Astrocyte (in vitro differentiated cells and primary cell): Measurements from ENCODE around the gene ACSF2. TPM values are rescaled to one million over a fixed set of nuclear protein-coding genes. Genes with fewer than 3 reads are reported as not detected.

Source experiments
- DNase-seq: peaks from one replicate; pipeline ENCODE4 v3.0.0-alpha.2; 2010; ENCODE audit warnings: low read depth
- FAIRE-seq: peaks from 2 replicates; lab custom pipeline; 2011; peaks lifted over from hg19 to GRCh38; lab: Jason Lieb, UNC
- H2AFZ ChIP-seq: 2 replicates; pipeline ENCODE4 v1.6.0; 2012; ENCODE audit warnings: low read depth, low read length, inconsistent platforms
- H3K27ac ChIP-seq: 2 replicates; pipeline ENCODE4 v1.5.1; 2011; ENCODE audit warnings: low read depth, low read length, inconsistent platforms
- H3K27me3 ChIP-seq: 2 replicates; pipeline ENCODE4 v1.6.0; 2011; ENCODE audit warnings: low read length, inconsistent platforms; ENCODE audit not compliant: insufficient read depth
- H3K36me3 ChIP-seq: 2 replicates; pipeline ENCODE4 v1.5.1; 2011; ENCODE audit warnings: low read length, inconsistent platforms; ENCODE audit not compliant: insufficient read depth
- H3K4me1 ChIP-seq: 2 replicates; pipeline ENCODE4 v1.5.1; 2011; ENCODE audit warnings: low read length, inconsistent platforms; ENCODE audit not compliant: insufficient read depth
- H3K4me2 ChIP-seq: 2 replicates; pipeline ENCODE4 v1.6.0; 2012; ENCODE audit warnings: low read length, inconsistent platforms
- H3K4me3 ChIP-seq: 2 replicates; pipeline ENCODE4 v1.5.1; 2011; ENCODE audit warnings: low read depth, mild to moderate bottlenecking, low read length, inconsistent platforms; ENCODE audit not compliant: insufficient read depth
- H3K79me2 ChIP-seq: 2 replicates; pipeline ENCODE4 v1.6.0; 2012; ENCODE audit warnings: mild to moderate bottlenecking, low read length, inconsistent platforms; ENCODE audit not compliant: insufficient read depth
- H3K9ac ChIP-seq: 2 replicates; pipeline ENCODE4 v1.6.0; 2012; ENCODE audit warnings: mild to moderate bottlenecking, low read length, inconsistent platforms
- H3K9me3 ChIP-seq: 2 replicates; pipeline ENCODE4 v1.5.1; 2012; ENCODE audit warnings: low read depth, mild to moderate bottlenecking, low read length, inconsistent platforms; ENCODE audit not compliant: insufficient read depth
- H4K20me1 ChIP-seq: 2 replicates; pipeline ENCODE4 v1.6.0; 2012; ENCODE audit warnings: low read length, inconsistent platforms; ENCODE audit not compliant: insufficient read depth
- H3K27ac Mint-ChIP-seq: one replicate; pipeline ENCODE4 v1.8.0; 2021; ENCODE audit warnings: mild to moderate bottlenecking, mixed read lengths; ENCODE audit not compliant: unreplicated experiment
- H3K27me3 Mint-ChIP-seq: one replicate; pipeline ENCODE4 v1.8.0; 2021; ENCODE audit warnings: low read depth, mixed read lengths; ENCODE audit not compliant: unreplicated experiment
- H3K36me3 Mint-ChIP-seq: one replicate; pipeline ENCODE4 v1.8.0; 2021; ENCODE audit warnings: low read depth, mixed read lengths; ENCODE audit not compliant: unreplicated experiment
- H3K4me1 Mint-ChIP-seq: one replicate; pipeline ENCODE4 v1.8.0; 2021; ENCODE audit warnings: low read depth, mixed read lengths; ENCODE audit not compliant: unreplicated experiment
- H3K4me3 Mint-ChIP-seq: one replicate; pipeline ENCODE4 v1.8.0; 2021; ENCODE audit warnings: mild to moderate bottlenecking, moderate library complexity, mixed read lengths; ENCODE audit not compliant: unreplicated experiment
- H3K9me3 Mint-ChIP-seq: one replicate; pipeline ENCODE4 v1.8.0; 2021; ENCODE audit warnings: mild to moderate bottlenecking, mixed read lengths; ENCODE audit not compliant: unreplicated experiment
- EZH2 ChIP-seq: IDR thresholded peaks from 2 replicates; pipeline ENCODE4 v1.6.1; 2012; ENCODE audit warnings: mild to moderate bottlenecking, low read length, inconsistent platforms; ENCODE audit not compliant: insufficient read depth
- total RNA-seq: library from RNA; stranded (reverse); gene quantifications from 2 replicates; pipeline ENCODE4 v1.2.1, GENCODE V29; 2021
- TF ChIP-seq, protein P1 (sequence below): IDR thresholded peaks from 2 replicates; pipeline ENCODE4 v1.5.1; 2011; ENCODE audit warnings: low read depth, mild to moderate bottlenecking, inconsistent platforms, low read length, moderate library complexity; ENCODE audit not compliant: insufficient read depth

Gene ACSF2
- total RNA-seq, 1 donor from 2014 or later, result 28.3 TPM

DNA sequence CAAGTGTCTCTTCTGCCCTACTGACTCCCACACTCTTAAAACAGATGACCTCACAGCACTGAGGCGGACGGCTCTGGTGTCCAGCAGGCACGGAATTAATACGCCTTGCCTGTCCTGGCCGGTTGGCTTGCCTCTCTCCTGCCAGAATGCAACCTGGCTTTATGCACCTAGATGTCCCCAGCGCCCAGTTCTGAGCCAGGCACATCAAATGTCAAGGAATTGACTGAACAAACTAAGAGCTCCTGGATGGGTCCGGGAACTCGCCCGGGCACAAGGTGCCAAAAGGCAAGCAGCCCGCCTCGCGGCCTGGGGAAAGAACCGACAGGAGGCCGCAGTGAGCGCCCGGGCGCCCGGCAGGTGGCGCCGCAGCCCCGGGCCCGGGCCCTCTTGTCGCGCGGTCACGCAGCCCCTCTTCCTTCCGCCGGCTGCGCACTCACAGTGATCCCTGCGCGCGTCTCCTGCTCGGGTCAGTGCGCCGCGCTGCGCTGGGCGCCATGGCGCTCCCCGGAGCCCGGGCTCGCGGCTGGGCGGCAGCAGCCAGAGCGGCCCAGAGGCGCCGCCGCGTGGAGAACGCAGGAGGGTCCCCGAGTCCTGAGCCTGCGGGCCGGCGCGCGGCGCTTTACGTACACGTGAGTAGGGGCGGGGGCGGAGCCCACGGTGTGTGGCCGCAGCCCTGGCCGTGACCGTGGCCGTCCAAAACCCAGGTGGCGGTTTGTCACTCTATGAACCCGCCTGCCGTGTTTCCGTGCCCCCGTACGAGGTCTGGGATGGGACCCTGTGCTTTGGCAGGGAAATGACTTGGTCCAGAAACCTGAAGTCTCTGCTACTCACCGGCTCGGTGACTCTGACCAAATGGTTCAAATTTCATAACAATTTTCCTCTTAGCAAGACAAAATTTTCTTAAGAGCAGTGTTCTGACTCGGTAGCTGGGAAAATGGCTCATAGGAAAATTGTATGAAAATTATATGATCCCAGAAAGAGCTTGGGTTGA, 52.7 kb downstream of the ACSF2 start, which contains the start of gene RSAD1:
TSS of gene RSAD1 (plus strand) at position 470 of the 991 bp plus-strand sequence. CDS start at position 495, 25 bp downstream.
- FAIRE-seq (no peak), DNase-seq (peak; percentile 78)
- peaks cover 1% of the 10 kb centered on the region for H3K9me3 Mint-ChIP-seq
- Histone ChIP-seq H2AFZ (peak within 1 kb of the TSS; percentile 83), H3K36me3 (peaks cover 7% of the 10 kb centered on the region), H3K9ac (peak within 1 kb of the TSS; percentile 82), H3K27ac (peak within 1 kb of the TSS; percentile 32), H3K9me3 (no peaks in the 10 kb centered on the region), H3K4me2 (peak within 1 kb of the TSS; percentile 93), H4K20me1 (peaks cover 11% of the 10 kb centered on the region), H3K4me1 (peaks cover 8% of the 10 kb centered on the region), H3K4me3 (peak within 1 kb of the TSS; percentile 91), H3K79me2 (peaks cover 14% of the 10 kb centered on the region), H3K27me3 (peaks cover 9% of the 10 kb centered on the region)
- peak within 1 kb of the TSS; percentile 86 for H3K27ac Mint-ChIP-seq
- peaks cover 8% of the 10 kb centered on the region for H3K36me3 Mint-ChIP-seq
- H3K4me3 Mint-ChIP-seq, result peak within 1 kb of the TSS; percentile 91
- H3K4me1 Mint-ChIP-seq, result peaks cover 8% of the 10 kb centered on the region
- TF ChIP-seq, protein P1, sequence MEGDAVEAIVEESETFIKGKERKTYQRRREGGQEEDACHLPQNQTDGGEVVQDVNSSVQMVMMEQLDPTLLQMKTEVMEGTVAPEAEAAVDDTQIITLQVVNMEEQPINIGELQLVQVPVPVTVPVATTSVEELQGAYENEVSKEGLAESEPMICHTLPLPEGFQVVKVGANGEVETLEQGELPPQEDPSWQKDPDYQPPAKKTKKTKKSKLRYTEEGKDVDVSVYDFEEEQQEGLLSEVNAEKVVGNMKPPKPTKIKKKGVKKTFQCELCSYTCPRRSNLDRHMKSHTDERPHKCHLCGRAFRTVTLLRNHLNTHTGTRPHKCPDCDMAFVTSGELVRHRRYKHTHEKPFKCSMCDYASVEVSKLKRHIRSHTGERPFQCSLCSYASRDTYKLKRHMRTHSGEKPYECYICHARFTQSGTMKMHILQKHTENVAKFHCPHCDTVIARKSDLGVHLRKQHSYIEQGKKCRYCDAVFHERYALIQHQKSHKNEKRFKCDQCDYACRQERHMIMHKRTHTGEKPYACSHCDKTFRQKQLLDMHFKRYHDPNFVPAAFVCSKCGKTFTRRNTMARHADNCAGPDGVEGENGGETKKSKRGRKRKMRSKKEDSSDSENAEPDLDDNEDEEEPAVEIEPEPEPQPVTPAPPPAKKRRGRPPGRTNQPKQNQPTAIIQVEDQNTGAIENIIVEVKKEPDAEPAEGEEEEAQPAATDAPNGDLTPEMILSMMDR, result peak; percentile 61
- TF ChIP-seq EZH2, result no peak
- peaks cover 6% of the 10 kb centered on the region for H3K27me3 Mint-ChIP-seq

DNA sequence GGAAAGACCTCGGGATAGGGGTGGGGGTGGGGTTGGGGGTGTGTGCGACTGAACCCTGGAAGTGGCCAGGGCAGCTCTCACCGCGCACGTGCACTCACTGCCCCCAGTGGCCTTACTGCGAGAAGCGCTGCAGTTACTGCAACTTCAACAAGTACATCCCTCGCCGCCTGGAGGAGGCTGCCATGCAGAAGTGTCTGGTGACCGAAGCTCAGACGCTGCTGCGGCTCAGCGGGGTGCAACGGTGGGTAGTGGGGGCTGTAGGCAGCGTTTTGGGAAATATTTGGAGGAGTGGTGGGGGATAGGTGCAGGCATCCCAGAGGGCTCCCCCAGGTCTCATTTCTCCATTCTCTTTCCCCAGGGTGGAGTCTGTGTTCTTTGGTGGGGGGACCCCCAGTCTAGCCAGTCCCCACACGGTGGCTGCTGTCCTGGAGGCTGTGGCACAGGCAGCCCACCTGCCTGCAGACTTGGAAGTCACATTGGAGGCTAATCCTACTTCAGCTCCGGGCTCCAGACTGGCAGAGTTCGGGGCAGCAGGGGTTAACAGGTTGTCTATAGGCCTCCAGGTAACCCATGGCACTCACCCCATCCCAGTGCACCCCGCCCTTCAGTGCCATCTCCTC, 53.6 kb downstream of the ACSF2 start:
- Histone ChIP-seq H4K20me1 (peaks cover 11% of the 10 kb centered on the region), H3K9ac (peak overlapping the region; percentile 82), H3K9me3 (no peaks in the 10 kb centered on the region), H3K36me3 (peaks cover 9% of the 10 kb centered on the region), H3K27ac (no peak overlapping the region), H3K27me3 (peaks cover 9% of the 10 kb centered on the region), H3K4me1 (peaks cover 8% of the 10 kb centered on the region), H3K4me2 (peak overlapping the region; percentile 93), H3K79me2 (peaks cover 14% of the 10 kb centered on the region), H2AFZ (peak overlapping the region; percentile 83), H3K4me3 (peak overlapping the region; percentile 91)
- FAIRE-seq, result no peak
- Mint-ChIP-seq H3K27ac (peak overlapping the region; percentile 86), H3K27me3 (peaks cover 5% of the 10 kb centered on the region), H3K36me3 (peaks cover under 1% of the 10 kb centered on the region), H3K4me3 (peak overlapping the region; percentile 91), H3K4me1 (peaks cover 8% of the 10 kb centered on the region), H3K9me3 (no peaks in the 10 kb centered on the region)
- no peak for TF ChIP-seq EZH2
- TF ChIP-seq, protein P1, result peak; percentile 31
- peak; percentile 57 for DNase-seq
